Mesenchymal stem cell (in vitro differentiated cells and primary cell): ENCODE data around the gene OSBPL3.

Experiments used
- DNase-seq: peaks from one replicate; pipeline ENCODE4 v3.0.0-alpha.2; 2013
- H2AFZ ChIP-seq: one replicate; pipeline ENCODE4 v1.6.1; 2013; ENCODE audit warnings: low read depth, mild to moderate bottlenecking, control low read depth, inconsistent platforms, low read length, moderate library complexity
- H2AK5ac ChIP-seq: 2 replicates; pipeline ENCODE4 v1.6.1; 2013; ENCODE audit warnings: low read length, moderate library complexity, mild to moderate bottlenecking, inconsistent platforms; ENCODE audit not compliant: severe bottlenecking
- H2BK120ac ChIP-seq: one replicate; pipeline ENCODE4 v1.6.1; 2013; ENCODE audit warnings: low read depth, mild to moderate bottlenecking, inconsistent platforms, low read length, moderate library complexity
- H2BK12ac ChIP-seq, 2 experiments: one replicate each; pipeline ENCODE4 v1.6.1; 2013; ENCODE audit warnings: inconsistent platforms in 2 of 2, low read length in 2 of 2, mild to moderate bottlenecking in 2 of 2, moderate library complexity in 2 of 2, control low read depth in 1 of 2
- H2BK15ac ChIP-seq: one replicate; pipeline ENCODE4 v1.6.1; 2013; ENCODE audit warnings: mild to moderate bottlenecking, low read depth, inconsistent platforms; ENCODE audit not compliant: poor library complexity, severe bottlenecking
- H2BK5ac ChIP-seq: 2 replicates; pipeline ENCODE4 v1.6.1; 2013; ENCODE audit warnings: low read depth, mild to moderate bottlenecking, low read length, control low read depth, inconsistent platforms; ENCODE audit not compliant: poor library complexity, severe bottlenecking
- H3K14ac ChIP-seq, 2 experiments: one replicate each; pipeline ENCODE4 v1.6.1; 2013; ENCODE audit warnings: inconsistent platforms in 2 of 2, low read length in 2 of 2, control low read depth in 1 of 2, mild to moderate bottlenecking in 1 of 2, moderate library complexity in 1 of 2
- H3K18ac ChIP-seq, 2 experiments: one replicate each; pipeline ENCODE4 v1.6.1; 2013; ENCODE audit warnings: inconsistent platforms in 2 of 2, low read length in 2 of 2, control low read depth in 1 of 2, low read depth in 1 of 2, mild to moderate bottlenecking in 1 of 2
- H3K23ac ChIP-seq, 2 experiments: one replicate each; pipeline ENCODE4 v1.6.1; 2013; ENCODE audit warnings: inconsistent platforms in 2 of 2, low read length in 2 of 2, mild to moderate bottlenecking in 2 of 2, moderate library complexity in 2 of 2, control low read depth in 1 of 2
- H3K27ac ChIP-seq: 2 replicates; pipeline ENCODE4 v1.5.1; 2013; ENCODE audit warnings: mild to moderate bottlenecking, moderate library complexity, low read length, control low read depth, inconsistent platforms; ENCODE audit not compliant: poor library complexity, severe bottlenecking
- H3K27me3 ChIP-seq, 2 experiments: 2 replicates each; pipeline versions ENCODE4 v1.6.1 to v1.7.0; 2013; ENCODE audit warnings: low read length in 2 of 2, mild to moderate bottlenecking in 2 of 2, moderate library complexity in 2 of 2, control low read depth in 1 of 2, inconsistent platforms in 1 of 2; ENCODE audit not compliant: control insufficient read depth in 1 of 2, insufficient read depth in 1 of 2
- H3K36me3 ChIP-seq, 2 experiments: 2 replicates each; pipeline versions ENCODE4 v1.6.1 to v1.7.0; 2013; ENCODE audit warnings: low read length in 2 of 2, control low read depth in 1 of 2, inconsistent platforms in 1 of 2, low read depth in 1 of 2, mild to moderate bottlenecking in 1 of 2; ENCODE audit not compliant: insufficient read depth in 2 of 2, control insufficient read depth in 1 of 2
- H3K4ac ChIP-seq, 2 experiments: one replicate each; pipeline ENCODE4 v1.6.1; 2013; ENCODE audit warnings: inconsistent platforms in 2 of 2, low read length in 2 of 2, mild to moderate bottlenecking in 2 of 2, moderate library complexity in 2 of 2, control low read depth in 1 of 2, low read depth in 1 of 2
- H3K4me1 ChIP-seq: 2 replicates; pipeline ENCODE4 v1.6.1; 2013; ENCODE audit warnings: low read depth, low read length, control low read depth; ENCODE audit not compliant: control insufficient read depth, insufficient read depth
- H3K4me2 ChIP-seq: 2 replicates; pipeline ENCODE4 v1.6.1; 2013; ENCODE audit warnings: low read length, mild to moderate bottlenecking, inconsistent platforms; ENCODE audit not compliant: poor library complexity, severe bottlenecking
- H3K4me3 ChIP-seq, 2 experiments: 2 replicates each; pipeline versions ENCODE4 v1.5.1 to v1.7.0; 2013; ENCODE audit warnings: low read length in 2 of 2, mild to moderate bottlenecking in 2 of 2, control low read depth in 1 of 2, low read depth in 1 of 2; ENCODE audit not compliant: insufficient read depth in 1 of 2
- H3K79me1 ChIP-seq: replicated peaks from 2 replicates; pipeline ENCODE4 v1.6.1; 2013; ENCODE audit warnings: mild to moderate bottlenecking, control low read depth, low read length, inconsistent platforms; ENCODE audit not compliant: poor library complexity, severe bottlenecking
- H3K9ac ChIP-seq: 2 replicates; pipeline ENCODE4 v1.7.0; 2013; ENCODE audit warnings: mild to moderate bottlenecking, low read length, moderate library complexity
- H3K9me3 ChIP-seq: 2 replicates; pipeline ENCODE4 v1.7.0; 2013; ENCODE audit warnings: mild to moderate bottlenecking, low read length; ENCODE audit not compliant: control insufficient read depth
- H4K8ac ChIP-seq: one replicate; pipeline ENCODE4 v1.6.1; 2013; ENCODE audit warnings: inconsistent platforms, mild to moderate bottlenecking, low read length, moderate library complexity
- H4K91ac ChIP-seq: one replicate; pipeline ENCODE4 v1.6.1; 2013; ENCODE audit warnings: mild to moderate bottlenecking, low read length, inconsistent platforms
- WGBS: methylation state at CpG from one replicate; pipeline ENCODE4 v1.1.7; 2013; ENCODE audit warnings: mixed read lengths; 5-methylcytosine and 5-hydroxymethylcytosine counted together

OSBPL3 gene

GRCh38 chr7:24778543-24779282, 201.3 kb downstream of the OSBPL3 start:
- H2AFZ ChIP-seq, result no peak overlapping the region
- peak; percentile 67 for DNase-seq
- H3K27ac ChIP-seq, result no peak overlapping the region
- peak overlapping the region in 1 of 2 experiments; percentile 30 for H3K4me3 ChIP-seq
- no peak overlapping the region for H3K23ac ChIP-seq
- no peak overlapping the region for H2BK120ac ChIP-seq
- H2AK5ac ChIP-seq, result no peak overlapping the region
- peaks cover 0 to 17% of the 10 kb centered on the region in 2 experiments for H3K36me3 ChIP-seq
- H3K4me1 ChIP-seq, result peaks cover 3% of the 10 kb centered on the region
- no peak overlapping the region for H3K4ac ChIP-seq
- no peaks in the 10 kb centered on the region for H3K27me3 ChIP-seq
- WGBS, result 91% methylated on average over 9 of the region's 9 CpGs
- H2BK5ac ChIP-seq, result no peak overlapping the region
- no peaks in the 10 kb centered on the region for H3K9me3 ChIP-seq
- no peak overlapping the region for H4K91ac ChIP-seq
- no peak overlapping the region for H3K4me2 ChIP-seq
- no peak overlapping the region for H2BK12ac ChIP-seq
- no peak overlapping the region for H2BK15ac ChIP-seq
- H3K9ac ChIP-seq, result peak overlapping the region; percentile 82
- H3K18ac ChIP-seq, result no peak overlapping the region
- peak overlapping the region; percentile 43 for H4K8ac ChIP-seq
- H3K79me1 ChIP-seq, result no peaks in the 10 kb centered on the region
- H3K14ac ChIP-seq, result no peak overlapping the region

GRCh38 chr7:24777806-24778205, 202.2 kb downstream of the OSBPL3 start:
- Histone ChIP-seq H2BK120ac (no peak overlapping the region), H4K91ac (no peak overlapping the region), H3K79me1 (no peaks in the 10 kb centered on the region), H3K4me1 (peaks cover 3% of the 10 kb centered on the region), H2BK5ac (no peak overlapping the region), H3K4me3 (no peak overlapping the region), H3K36me3 (peaks cover 0 to 8% of the 10 kb centered on the region in 2 experiments), H3K14ac (no peak overlapping the region), H3K27ac (no peak overlapping the region), H2AK5ac (no peak overlapping the region), H3K23ac (no peak overlapping the region), H2BK12ac (no peak overlapping the region), H3K9ac (peak overlapping the region; percentile 70), H3K4me2 (no peak overlapping the region), H2BK15ac (no peak overlapping the region), H3K4ac (no peak overlapping the region), H3K9me3 (no peaks in the 10 kb centered on the region), H3K27me3 (no peaks in the 10 kb centered on the region), H4K8ac (no peak overlapping the region), H2AFZ (no peak overlapping the region), H3K18ac (no peak overlapping the region)
- WGBS, result 98% methylated on average over 3 of the region's 3 CpGs
- DNase-seq, result no peak

- Histone ChIP-seq H4K91ac (no peak overlapping the region), H3K18ac (no peak overlapping the region), H3K23ac (no peak overlapping the region), H3K79me1 (no peaks in the 10 kb centered on the region), H3K9me3 (no peaks in the 10 kb centered on the region), H2BK5ac (no peak overlapping the region), H2BK15ac (no peak overlapping the region), H3K4ac (no peak overlapping the region), H2BK120ac (no peak overlapping the region), H3K36me3 (no peaks in the 10 kb centered on the region), H3K27me3 (no peaks in the 10 kb centered on the region), H3K9ac (no peak overlapping the region), H2BK12ac (no peak overlapping the region), H3K4me3 (no peak overlapping the region), H4K8ac (no peak overlapping the region), H3K4me1 (peaks cover 3% of the 10 kb centered on the region), H2AK5ac (no peak overlapping the region), H3K4me2 (no peak overlapping the region), H3K14ac (no peak overlapping the region), H2AFZ (no peak overlapping the region), H3K27ac (no peak overlapping the region)
- DNase-seq, result peak; percentile 46
Observed at GRCh38 chr7:24773646-24774045, 206.3 kb downstream of the OSBPL3 start.

GRCh38 chr7:24769851-24770250, 210.1 kb downstream of the OSBPL3 start:
- H2AK5ac ChIP-seq, result no peak overlapping the region
- H3K4ac ChIP-seq, result no peak overlapping the region
- no peak overlapping the region for H3K23ac ChIP-seq
- H4K91ac ChIP-seq, result no peak overlapping the region
- H2BK12ac ChIP-seq, result no peak overlapping the region
- no peak overlapping the region for H3K4me2 ChIP-seq
- WGBS, result 100% methylated on average over 1 of the region's 2 CpGs
- H3K9me3 ChIP-seq, result no peaks in the 10 kb centered on the region
- H3K27ac ChIP-seq, result no peak overlapping the region
- H3K79me1 ChIP-seq, result no peaks in the 10 kb centered on the region
- no peak for DNase-seq
- no peak overlapping the region for H2BK15ac ChIP-seq
- H3K14ac ChIP-seq, result no peak overlapping the region
- no peak overlapping the region for H3K18ac ChIP-seq
- H2AFZ ChIP-seq, result no peak overlapping the region
- H3K4me1 ChIP-seq, result peaks cover 1% of the 10 kb centered on the region
- no peak overlapping the region for H3K4me3 ChIP-seq
- no peaks in the 10 kb centered on the region for H3K36me3 ChIP-seq
- H2BK5ac ChIP-seq, result no peak overlapping the region
- H4K8ac ChIP-seq, result no peak overlapping the region
- no peak overlapping the region for H3K9ac ChIP-seq
- H3K27me3 ChIP-seq, result no peaks in the 10 kb centered on the region
- H2BK120ac ChIP-seq, result no peak overlapping the region
